ENCODE measurements around the gene OR1M1. TPM values are rescaled to one million over a fixed set of nuclear protein-coding genes. Genes with fewer than 3 reads are reported as not detected.
"Not testable (repeated sequence)": the region's sequence is repeated elsewhere in the genome, so short reads cannot be mapped to it uniquely, and the experiment has no call there.

The OR1M1 gene
- total and polyA plus RNA-seq, 2 experiments from 2014 or later, result not detected

DNA sequence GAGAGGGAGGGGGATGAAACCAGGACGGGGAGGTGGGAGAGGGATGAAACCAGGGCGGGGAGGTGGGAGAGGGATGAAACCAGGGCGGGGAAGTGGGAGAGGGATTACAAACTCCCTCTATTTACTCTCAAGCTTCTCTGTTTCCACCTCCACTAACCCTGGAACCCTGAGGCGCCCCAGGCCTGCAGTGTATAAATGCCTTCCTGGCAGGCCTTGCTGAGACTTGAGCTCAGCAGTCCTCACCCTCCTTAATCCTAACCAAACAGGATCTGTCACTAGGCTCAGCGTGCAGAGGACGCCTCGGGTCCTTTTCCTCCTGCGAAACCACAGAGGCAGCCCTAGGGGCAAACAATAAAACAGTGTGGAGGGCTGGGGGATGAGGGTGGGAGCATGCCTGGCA lies 32.1 kb upstream of the OR1M1 start:
- H3K4me2 ChIP-seq, result peak overlapping the region; percentile 25
- H3K4me1 ChIP-seq (ENCODE audit: insufficient read depth), result no peaks in the 10 kb centered on the region
- WGBS (ENCODE audit: low lambda C conversion rate, missing lambda C conversion rate), result 5% methylated on average over 5 of the region's 8 CpGs
- TF ChIP-seq EZH2 (IDR thresholded peaks at IDR 0.05; ENCODE audit: borderline replicate concordance), result no peak
- TF ChIP-seq, protein P1, sequence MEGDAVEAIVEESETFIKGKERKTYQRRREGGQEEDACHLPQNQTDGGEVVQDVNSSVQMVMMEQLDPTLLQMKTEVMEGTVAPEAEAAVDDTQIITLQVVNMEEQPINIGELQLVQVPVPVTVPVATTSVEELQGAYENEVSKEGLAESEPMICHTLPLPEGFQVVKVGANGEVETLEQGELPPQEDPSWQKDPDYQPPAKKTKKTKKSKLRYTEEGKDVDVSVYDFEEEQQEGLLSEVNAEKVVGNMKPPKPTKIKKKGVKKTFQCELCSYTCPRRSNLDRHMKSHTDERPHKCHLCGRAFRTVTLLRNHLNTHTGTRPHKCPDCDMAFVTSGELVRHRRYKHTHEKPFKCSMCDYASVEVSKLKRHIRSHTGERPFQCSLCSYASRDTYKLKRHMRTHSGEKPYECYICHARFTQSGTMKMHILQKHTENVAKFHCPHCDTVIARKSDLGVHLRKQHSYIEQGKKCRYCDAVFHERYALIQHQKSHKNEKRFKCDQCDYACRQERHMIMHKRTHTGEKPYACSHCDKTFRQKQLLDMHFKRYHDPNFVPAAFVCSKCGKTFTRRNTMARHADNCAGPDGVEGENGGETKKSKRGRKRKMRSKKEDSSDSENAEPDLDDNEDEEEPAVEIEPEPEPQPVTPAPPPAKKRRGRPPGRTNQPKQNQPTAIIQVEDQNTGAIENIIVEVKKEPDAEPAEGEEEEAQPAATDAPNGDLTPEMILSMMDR (IDR thresholded peaks at IDR 0.05; ENCODE audit: poor library complexity), result no peak
- TF ChIP-seq EZH2phosphoT487 (IDR thresholded peaks at IDR 0.05; ENCODE audit: low read depth, severe bottlenecking, unreplicated experiment), result no peak
- H2AFZ ChIP-seq, result no peak overlapping the region
- no peaks in the 10 kb centered on the region for H3K79me2 ChIP-seq
- H4K20me1 ChIP-seq (ENCODE audit: insufficient read depth, poor library complexity, severe bottlenecking), result no peaks in the 10 kb centered on the region
- peak overlapping the region; percentile 73 for H3K27ac ChIP-seq
- H3K9me3 ChIP-seq (ENCODE audit: low read depth), result no peaks in the 10 kb centered on the region
- no peak overlapping the region for H3K4me3 ChIP-seq
- DNase-seq (ENCODE audit: low spot score), result peak; percentile 66
- no peaks in the 10 kb centered on the region for H3K27me3 ChIP-seq
- H3K36me3 ChIP-seq (replicated peaks; ENCODE audit: insufficient read depth, low read depth), result no peaks in the 10 kb centered on the region
- no peaks in the 10 kb centered on the region for H3K9me2 ChIP-seq (replicated peaks; ENCODE audit: insufficient read depth)

DNA sequence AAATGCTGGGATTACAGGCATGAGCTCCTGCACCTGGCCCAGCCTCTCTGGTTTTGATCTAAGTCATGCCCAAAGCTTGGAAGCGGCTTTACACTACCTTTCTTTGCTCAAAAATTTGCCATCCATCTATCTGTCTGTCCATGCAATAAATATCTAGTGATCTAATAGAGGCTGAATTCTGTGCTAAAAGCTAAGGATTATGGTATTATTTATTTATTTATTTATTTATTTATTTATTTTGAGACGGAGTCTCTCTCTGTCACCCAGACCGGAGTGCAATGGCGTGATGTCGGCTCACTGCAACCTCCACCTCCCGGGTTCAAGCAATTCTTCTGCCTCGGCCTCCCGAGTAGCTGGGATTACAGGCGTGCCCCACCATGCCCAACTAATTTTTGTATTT lies 30.7 kb upstream of the OR1M1 start:
- DNase-seq (ENCODE audit: low spot score); H3K4me2 ChIP-seq; H3K4me1 ChIP-seq (ENCODE audit: insufficient read depth); H3K27me3 ChIP-seq; H3K36me3 ChIP-seq (replicated peaks; ENCODE audit: insufficient read depth, low read depth); H3K9me2 ChIP-seq (replicated peaks; ENCODE audit: insufficient read depth); H4K20me1 ChIP-seq (ENCODE audit: insufficient read depth, poor library complexity, severe bottlenecking); H3K9me3 ChIP-seq (ENCODE audit: low read depth); H2AFZ ChIP-seq; H3K27ac ChIP-seq; H3K4me3 ChIP-seq; H3K79me2 ChIP-seq: not testable (repeated sequence)
- WGBS (ENCODE audit: low lambda C conversion rate, missing lambda C conversion rate), result 95% methylated on average over 9 of the region's 9 CpGs

DNA sequence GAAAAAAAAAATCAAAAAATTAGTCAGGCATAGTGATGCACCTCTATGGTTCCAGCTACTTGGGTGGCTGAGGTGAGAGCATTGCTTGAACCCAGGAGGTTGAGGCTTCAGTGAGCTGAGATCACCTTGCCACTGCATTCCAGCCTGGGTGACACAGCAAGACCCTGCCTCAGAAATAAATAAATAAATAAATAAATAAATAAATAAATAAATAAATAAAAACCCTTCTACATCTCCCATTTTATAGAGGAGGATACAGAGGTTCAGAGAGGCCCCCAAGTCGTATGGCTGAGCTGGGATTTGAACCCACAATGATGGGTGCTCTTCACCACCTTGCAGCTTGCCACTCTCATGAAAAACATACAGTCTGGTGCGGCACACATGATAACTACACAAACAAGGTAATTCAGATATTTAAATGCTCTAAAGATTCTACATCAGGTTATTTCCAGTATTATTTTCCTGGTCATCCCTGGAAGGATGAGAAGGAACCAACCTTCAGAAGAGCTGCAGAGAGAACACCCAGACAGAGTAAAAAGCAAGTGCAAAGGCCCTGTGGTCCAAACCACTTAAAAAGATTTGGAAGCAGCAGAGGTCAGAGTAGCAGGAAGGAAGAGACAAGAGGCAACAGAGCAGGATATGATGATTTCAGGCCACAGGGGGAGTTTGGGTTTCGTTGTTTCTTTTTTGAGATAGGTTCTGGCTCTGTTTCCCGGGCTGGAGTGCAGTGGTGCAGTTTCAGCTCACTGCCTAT lies 29.2 kb upstream of the OR1M1 start:
- no peak for DNase-seq (ENCODE audit: low spot score)
- 90% methylated on average over 4 of the region's 4 CpGs for WGBS (ENCODE audit: low lambda C conversion rate, missing lambda C conversion rate)

More for the DNA sequence above, 29.2 kb upstream of the OR1M1 start:
- H3K79me2 ChIP-seq, result no peaks in the 10 kb centered on the region
- no peaks in the 10 kb centered on the region for H3K9me2 ChIP-seq (replicated peaks; ENCODE audit: insufficient read depth)
- H3K4me2 ChIP-seq, result no peak overlapping the region
- H4K20me1 ChIP-seq (ENCODE audit: insufficient read depth, poor library complexity, severe bottlenecking), result no peaks in the 10 kb centered on the region
- no peak overlapping the region for H2AFZ ChIP-seq
- H3K27ac ChIP-seq, result no peak overlapping the region
- H3K4me3 ChIP-seq, result no peak overlapping the region
- no peaks in the 10 kb centered on the region for H3K36me3 ChIP-seq (replicated peaks; ENCODE audit: insufficient read depth, low read depth)
- H3K4me1 ChIP-seq (ENCODE audit: insufficient read depth), result no peaks in the 10 kb centered on the region
- TF ChIP-seq, protein P1 (IDR thresholded peaks at IDR 0.05; ENCODE audit: poor library complexity), result no peak
- TF ChIP-seq EZH2phosphoT487 (IDR thresholded peaks at IDR 0.05; ENCODE audit: low read depth, severe bottlenecking, unreplicated experiment) (no peak), EZH2 (IDR thresholded peaks at IDR 0.05; ENCODE audit: borderline replicate concordance) (no peak)
- no peaks in the 10 kb centered on the region for H3K9me3 ChIP-seq (ENCODE audit: low read depth)
- H3K27me3 ChIP-seq, result no peaks in the 10 kb centered on the region
